HT-29 (cell line): Measurements from ENCODE around the gene PRPS1L1. TPM values are rescaled to one million over a fixed set of nuclear protein-coding genes. Genes with fewer than 3 reads are reported as not detected.

Source experiments
- total RNA-seq: library from RNA; depleted of rRNA; stranded (reverse); fragments of >200 nt; shearing (Covaris generic); gene quantifications from 2 replicates; pipeline ENCODE4 v1.2.3, GENCODE V29; 2014; rRNA removed

The PRPS1L1 gene
- total RNA-seq, 1 experiment from 2014 or later, result not detected

Other genes starting within 250 kb of the PRPS1L1 start
- gene SNX13, start 87.4 kb downstream of the PRPS1L1 start, total RNA-seq, result 22.7 and 23.5 TPM in 2 replicates